Retina (tissue), 1 donor: Measurements from ENCODE around the gene TRIP4.
A peak's percentile ranks its signal among the peaks of the same experiment; 100 is the strongest.
"Not testable (repeated sequence)": the region's sequence is repeated elsewhere in the genome, so short reads cannot be mapped to it uniquely, and the experiment has no call there.

Source experiments
- DNase-seq: peaks from one replicate; pipeline ENCODE4 v3.0.0-alpha.2; 2016

Gene TRIP4

GRCh38 chr15:64381000-64381751 lies 6.5 kb upstream of the TRIP4 start, which contains the start of gene PCLAF:
Gene PCLAF, minus strand, starts transcription at chr15:64381441. Its CDS starts 70 bp downstream, at chr15:64381371.
- peak; percentile 89 for DNase-seq

- no peak for DNase-seq
These were observed 3.9 kb upstream of the TRIP4 start for GRCh38 chr15:64383760-64384159.

GRCh38 chr15:64386291-64386690 lies 1.3 kb upstream of the TRIP4 start:
- DNase-seq: no peak

- DNase-seq: no peak
These were observed 1.4 kb downstream of the TRIP4 start for GRCh38 chr15:64389036-64389435.

DNA sequence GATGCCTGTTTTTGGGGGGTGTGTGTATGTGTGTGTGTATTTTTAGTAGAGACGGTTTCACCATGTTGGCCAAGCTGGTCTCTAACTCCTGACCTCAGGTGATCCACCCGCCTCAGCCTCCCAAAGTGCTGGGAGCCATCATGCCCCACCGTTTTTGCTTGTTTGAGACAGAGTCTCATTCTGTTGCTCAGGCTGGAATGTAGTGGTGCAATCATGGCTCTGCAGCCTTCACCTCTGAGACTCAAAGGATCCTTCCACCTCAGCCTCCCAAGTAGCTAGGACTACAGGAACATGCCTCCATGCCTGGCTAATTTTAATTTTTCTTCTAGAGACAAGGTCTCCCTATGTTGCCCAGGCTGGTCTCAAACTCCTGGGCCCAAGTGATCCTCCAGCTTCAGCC lies 4.8 kb downstream of the TRIP4 start:
- not testable (repeated sequence) for DNase-seq

- DNase-seq: no peak
These were observed 9.2 kb downstream of the TRIP4 start for GRCh38 chr15:64396789-64397188.

DNA sequence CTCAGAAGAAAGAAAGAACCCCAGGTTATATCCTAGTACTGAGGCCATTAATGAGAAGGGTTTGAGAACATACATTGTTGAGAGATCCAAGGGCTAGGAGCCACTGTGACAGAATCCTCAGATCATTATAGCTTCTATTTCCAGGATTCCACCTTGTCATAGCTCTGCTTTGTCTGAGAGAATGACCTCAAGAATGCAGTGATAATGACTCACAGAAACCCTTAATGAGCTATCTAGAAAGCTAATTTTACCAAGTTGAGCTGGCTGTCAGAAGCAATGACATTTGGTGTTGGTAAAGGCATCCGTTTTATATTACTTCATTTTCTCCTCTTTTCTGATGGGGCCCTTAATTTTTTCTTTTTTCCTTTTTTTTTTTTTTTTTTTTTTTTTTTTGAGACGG lies 10.9 kb downstream of the TRIP4 start:
- DNase-seq: no peak

- no peak for DNase-seq
These were observed 12.9 kb downstream of the TRIP4 start for GRCh38 chr15:64400583-64400982.

DNA sequence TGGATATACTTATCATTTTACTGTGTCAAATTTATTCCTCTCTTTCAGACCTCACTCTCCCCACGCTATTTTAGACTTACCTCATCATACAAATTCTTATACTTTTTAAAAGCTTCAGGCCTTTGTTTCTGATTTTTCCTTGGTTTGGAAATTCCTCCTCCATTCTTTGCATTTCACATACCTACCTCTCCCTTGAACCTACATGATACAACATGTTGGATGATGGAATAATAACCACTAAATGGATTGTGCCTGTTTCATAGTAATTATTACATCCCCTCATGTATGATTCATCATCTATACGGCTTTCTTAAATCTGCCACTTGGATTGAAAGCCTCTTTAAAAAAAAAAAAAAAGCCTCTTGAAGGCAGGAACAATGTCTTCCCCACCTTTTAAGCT lies 24.6 kb downstream of the TRIP4 start:
- DNase-seq: no peak

- no peak for DNase-seq
These were observed 35.1 kb downstream of the TRIP4 start for GRCh38 chr15:64422697-64423096.

DNA sequence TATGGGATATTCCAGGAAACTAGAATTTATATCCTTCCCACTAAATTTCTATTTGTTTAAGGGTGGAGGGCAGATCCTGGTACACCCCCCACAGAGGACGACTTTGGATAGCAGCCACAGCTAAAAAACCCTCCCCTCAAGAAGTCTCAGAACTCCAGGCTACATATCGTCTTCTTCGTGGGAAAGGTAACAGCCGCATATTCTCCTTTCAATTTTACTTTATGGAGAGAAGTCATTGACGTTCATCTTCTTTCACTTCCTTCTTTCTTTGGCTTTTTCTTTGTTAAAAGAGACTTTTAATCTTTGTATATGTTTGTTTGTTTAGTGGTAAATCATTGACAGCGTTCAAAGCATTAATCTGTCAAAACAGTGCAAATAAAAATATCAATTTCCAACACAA lies 36.3 kb downstream of the TRIP4 start:
- DNase-seq: no peak

DNA sequence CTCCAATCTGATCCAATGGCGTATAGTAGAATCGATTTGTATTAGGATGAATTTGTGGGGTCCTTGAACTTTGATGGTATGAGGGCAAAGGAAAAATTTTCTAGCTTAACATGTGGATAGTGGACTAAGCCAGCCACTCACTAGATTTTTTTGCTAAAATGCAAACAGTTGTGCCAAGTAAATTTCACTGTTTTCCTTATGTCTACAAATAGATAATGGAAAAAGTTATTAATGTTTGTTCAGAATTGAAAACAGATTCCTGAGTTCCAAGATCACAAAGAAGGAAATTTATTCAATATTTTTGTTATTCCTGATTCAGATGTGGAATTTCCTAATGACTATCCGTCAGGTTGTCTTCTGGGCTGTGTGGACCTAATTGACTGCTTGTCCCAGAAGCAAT lies 37.6 kb downstream of the TRIP4 start:
- no peak for DNase-seq

GRCh38 chr15:64426845-64427465 lies 39.3 kb downstream of the TRIP4 start:
- DNase-seq: peak; percentile 11

DNA sequence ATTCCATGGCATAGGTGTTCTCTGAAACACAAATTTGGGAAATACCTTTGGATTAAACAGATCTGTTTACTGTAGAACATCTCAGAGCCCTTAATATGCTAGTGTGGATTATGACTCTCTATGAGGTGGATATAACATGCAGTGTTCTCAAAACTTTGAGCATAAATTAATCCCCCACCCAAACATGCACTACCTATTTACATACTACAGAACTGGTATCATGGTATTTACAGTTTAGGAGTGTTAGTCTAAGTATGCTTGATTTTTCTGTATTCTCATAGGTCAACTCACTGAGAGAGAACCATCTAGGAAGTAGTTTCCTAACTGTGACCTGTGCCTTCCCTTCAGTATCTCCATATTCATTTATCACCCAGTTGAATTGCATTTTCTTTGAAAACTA lies 41.8 kb downstream of the TRIP4 start:
- DNase-seq: no peak

- DNase-seq: peak; percentile 4
These were observed 42.5 kb downstream of the TRIP4 start for GRCh38 chr15:64430000-64430735.

DNA sequence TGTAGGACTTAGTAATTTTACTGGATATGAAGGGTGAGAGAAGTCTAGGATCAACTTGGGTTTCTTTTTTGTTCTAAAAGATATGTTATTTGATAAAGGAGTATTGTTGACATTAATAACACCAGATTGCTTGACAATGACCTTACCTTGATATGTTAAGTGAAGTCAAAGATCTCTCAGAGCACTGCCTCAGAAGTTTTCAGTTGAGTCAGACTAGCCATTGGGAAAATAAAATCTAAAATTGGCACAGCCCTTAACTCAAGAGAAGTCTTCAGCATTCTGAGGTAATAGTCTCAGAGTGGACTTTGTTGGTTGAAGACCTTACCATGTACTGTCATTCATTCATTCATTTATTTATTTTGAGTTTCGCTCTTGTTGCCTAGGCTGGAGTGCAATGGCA lies 50.3 kb downstream of the TRIP4 start:
- DNase-seq: no peak

GRCh38 chr15:64438653-64439447 lies 51.2 kb downstream of the TRIP4 start:
- DNase-seq: no peak

DNA sequence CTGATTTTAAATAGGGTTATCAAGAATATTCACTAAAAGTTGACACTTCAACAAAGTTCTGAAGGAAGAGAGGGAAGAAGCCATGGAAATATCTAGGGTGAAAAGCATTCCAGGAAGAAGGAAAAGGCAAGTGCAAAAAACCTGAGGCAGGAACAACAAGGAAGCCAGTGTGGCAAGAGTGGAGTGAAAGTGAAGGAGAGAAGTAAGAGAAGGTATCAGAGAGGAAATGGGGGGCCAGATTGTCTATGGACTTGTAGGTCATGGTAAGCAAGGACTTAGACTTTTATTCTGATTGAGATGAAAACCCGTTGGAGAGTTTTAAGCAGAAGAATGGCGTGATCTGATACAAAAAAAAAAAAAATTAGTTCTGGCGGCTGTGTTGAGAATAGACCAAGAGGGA lies 54.2 kb downstream of the TRIP4 start:
- DNase-seq: no peak

- DNase-seq: no peak
These were observed 55.4 kb downstream of the TRIP4 start for GRCh38 chr15:64443016-64443415.

DNA sequence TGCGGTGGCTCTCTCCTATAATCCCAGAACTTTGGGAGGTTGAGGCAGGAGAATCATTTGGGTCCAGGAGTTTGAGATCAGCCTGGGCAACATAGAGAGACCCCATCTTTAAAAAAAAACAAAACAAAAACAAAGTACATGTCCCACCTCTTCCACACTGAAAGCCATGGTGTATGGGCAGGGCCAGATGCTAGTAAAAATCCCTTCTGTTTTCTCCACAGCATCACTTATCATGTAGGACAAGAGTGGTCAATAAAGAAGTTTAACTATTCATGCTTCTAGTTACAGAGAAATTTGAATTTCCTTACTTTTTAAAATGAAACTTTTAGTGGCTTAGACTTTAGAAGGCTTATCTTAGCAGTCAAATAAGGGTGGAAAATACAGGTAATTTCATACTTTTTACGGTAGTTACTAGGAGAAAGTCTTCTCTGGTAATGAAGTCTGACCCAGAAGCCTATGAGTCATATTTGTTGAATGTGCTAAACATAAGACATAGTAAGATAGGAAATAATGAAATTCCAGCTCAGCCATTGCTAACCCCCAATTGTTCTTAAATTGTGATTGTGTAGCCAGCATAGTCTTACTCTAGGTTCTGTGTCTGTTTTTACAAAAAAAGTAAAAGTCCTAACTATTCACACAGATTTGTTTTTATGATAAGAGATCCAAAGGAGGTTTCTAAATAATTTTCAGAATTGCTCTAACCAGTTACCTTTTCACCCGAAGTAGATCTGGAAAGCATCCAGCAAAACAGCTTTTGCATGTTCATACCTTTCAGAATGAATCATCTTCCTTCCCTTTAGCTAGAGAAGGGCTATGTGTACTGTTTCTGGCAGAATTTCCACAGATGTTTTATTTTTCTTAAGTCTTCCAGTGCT lies 56.3 kb downstream of the TRIP4 start:
- DNase-seq: no peak

GRCh38 chr15:64444836-64445235 lies 57.2 kb downstream of the TRIP4 start:
- no peak for DNase-seq
